ENCODE data around the gene PREX1. TPM values are rescaled to one million over a fixed set of nuclear protein-coding genes. Genes with fewer than 3 reads are reported as not detected.

Gene PREX1
- total RNA-seq, 1 donor from 2014 or later, result 68.2 TPM

- no peak for DNase-seq (ENCODE audit: low spot score)
- Mint-ChIP-seq H3K36me3 (ENCODE audit: low read depth) (no peaks in the 10 kb centered on the region), H3K9me3 (no peaks in the 10 kb centered on the region), H3K27me3 (ENCODE audit: insufficient read depth) (peaks cover 5% of the 10 kb centered on the region), H3K4me3 (no peak overlapping the region), H3K27ac (no peak overlapping the region), H3K4me1 (ENCODE audit: low read depth) (no peaks in the 10 kb centered on the region)
- intact Hi-C loops (cut with micrococcal nuclease), result no loop called here
Observed at GRCh38 chr20:48592107-48592940, 235.5 kb downstream of the PREX1 start.

- Mint-ChIP-seq H3K9me3 (no peaks in the 10 kb centered on the region), H3K4me3 (no peak overlapping the region), H3K36me3 (ENCODE audit: low read depth) (no peaks in the 10 kb centered on the region), H3K27me3 (ENCODE audit: insufficient read depth) (peaks cover 14% of the 10 kb centered on the region), H3K4me1 (ENCODE audit: low read depth) (no peaks in the 10 kb centered on the region), H3K27ac (no peak overlapping the region)
- DNase-seq (ENCODE audit: low spot score), result no peak
- intact Hi-C loops (cut with micrococcal nuclease), result no loop called here
Observed at GRCh38 chr20:48586730-48587129, 241.1 kb downstream of the PREX1 start.

GRCh38 chr20:48585061-48585870, 242.5 kb downstream of the PREX1 start:
- Mint-ChIP-seq H3K4me1 (ENCODE audit: low read depth) (no peaks in the 10 kb centered on the region), H3K27me3 (ENCODE audit: insufficient read depth) (peaks cover 13% of the 10 kb centered on the region), H3K4me3 (no peak overlapping the region), H3K9me3 (no peaks in the 10 kb centered on the region), H3K27ac (no peak overlapping the region), H3K36me3 (ENCODE audit: low read depth) (no peaks in the 10 kb centered on the region)
- intact Hi-C loops (cut with micrococcal nuclease), result no loop called here
- DNase-seq (ENCODE audit: low spot score), result no peak

GRCh38 chr20:48584391-48585060, 243.3 kb downstream of the PREX1 start:
- Mint-ChIP-seq H3K9me3 (no peaks in the 10 kb centered on the region), H3K27me3 (ENCODE audit: insufficient read depth) (peaks cover 13% of the 10 kb centered on the region), H3K4me3 (no peak overlapping the region), H3K36me3 (ENCODE audit: low read depth) (no peaks in the 10 kb centered on the region), H3K27ac (no peak overlapping the region), H3K4me1 (ENCODE audit: low read depth) (no peaks in the 10 kb centered on the region)
- intact Hi-C loops (cut with micrococcal nuclease), result no loop called here
- no peak for DNase-seq (ENCODE audit: low spot score)

GRCh38 chr20:48583801-48584200, 244.0 kb downstream of the PREX1 start:
- peaks cover 13% of the 10 kb centered on the region for H3K27me3 Mint-ChIP-seq (ENCODE audit: insufficient read depth)
- no peak overlapping the region for H3K27ac Mint-ChIP-seq
- H3K4me3 Mint-ChIP-seq, result no peak overlapping the region
- H3K36me3 Mint-ChIP-seq (ENCODE audit: low read depth), result no peaks in the 10 kb centered on the region
- intact Hi-C loops (cut with micrococcal nuclease), result no loop called here
- DNase-seq (ENCODE audit: low spot score), result no peak
- H3K9me3 Mint-ChIP-seq, result no peaks in the 10 kb centered on the region
- no peaks in the 10 kb centered on the region for H3K4me1 Mint-ChIP-seq (ENCODE audit: low read depth)

- intact Hi-C loops (cut with micrococcal nuclease), result no loop called here
Observed at GRCh38 chr20:48583171-48583570, 244.6 kb downstream of the PREX1 start.

GRCh38 chr20:48582673-48582985, 245.2 kb downstream of the PREX1 start:
- H3K27ac Mint-ChIP-seq, result no peak overlapping the region
- no peaks in the 10 kb centered on the region for H3K36me3 Mint-ChIP-seq (ENCODE audit: low read depth)
- H3K4me1 Mint-ChIP-seq (ENCODE audit: low read depth), result no peaks in the 10 kb centered on the region
- H3K27me3 Mint-ChIP-seq (ENCODE audit: insufficient read depth), result peaks cover 10% of the 10 kb centered on the region
- intact Hi-C loops (cut with micrococcal nuclease), result no loop called here
- H3K4me3 Mint-ChIP-seq, result no peak overlapping the region
- DNase-seq (ENCODE audit: low spot score), result no peak
- H3K9me3 Mint-ChIP-seq, result no peaks in the 10 kb centered on the region

More at GRCh38 chr20:48583171-48583570, 244.6 kb downstream of the PREX1 start:
- no peaks in the 10 kb centered on the region for H3K4me1 Mint-ChIP-seq (ENCODE audit: low read depth)
- no peak overlapping the region for H3K27ac Mint-ChIP-seq
- no peak for DNase-seq (ENCODE audit: low spot score)
- H3K36me3 Mint-ChIP-seq (ENCODE audit: low read depth), result no peaks in the 10 kb centered on the region
- H3K27me3 Mint-ChIP-seq (ENCODE audit: insufficient read depth), result peaks cover 10% of the 10 kb centered on the region
- H3K9me3 Mint-ChIP-seq, result no peaks in the 10 kb centered on the region
- no peak overlapping the region for H3K4me3 Mint-ChIP-seq

GRCh38 chr20:48581167-48581566, 246.6 kb downstream of the PREX1 start:
- no peak for DNase-seq (ENCODE audit: low spot score)
- Mint-ChIP-seq H3K4me3 (no peak overlapping the region), H3K4me1 (ENCODE audit: low read depth) (no peaks in the 10 kb centered on the region), H3K27me3 (ENCODE audit: insufficient read depth) (peaks cover 10% of the 10 kb centered on the region), H3K27ac (no peak overlapping the region), H3K9me3 (no peaks in the 10 kb centered on the region), H3K36me3 (ENCODE audit: low read depth) (no peaks in the 10 kb centered on the region)
- intact Hi-C loops (cut with micrococcal nuclease), result no loop called here

GRCh38 chr20:48578397-48579098, 249.3 kb downstream of the PREX1 start:
- Mint-ChIP-seq H3K27ac (no peak overlapping the region), H3K4me1 (ENCODE audit: low read depth) (no peaks in the 10 kb centered on the region), H3K4me3 (no peak overlapping the region), H3K27me3 (ENCODE audit: insufficient read depth) (peaks cover 6% of the 10 kb centered on the region), H3K9me3 (no peaks in the 10 kb centered on the region), H3K36me3 (ENCODE audit: low read depth) (no peaks in the 10 kb centered on the region)
- no peak for DNase-seq (ENCODE audit: low spot score)
- intact Hi-C loops (cut with micrococcal nuclease), result no loop called here

GRCh38 chr20:48577557-48577956, 250.2 kb downstream of the PREX1 start:
- Mint-ChIP-seq H3K36me3 (ENCODE audit: low read depth) (no peaks in the 10 kb centered on the region), H3K27me3 (ENCODE audit: insufficient read depth) (peaks cover 2% of the 10 kb centered on the region), H3K9me3 (no peaks in the 10 kb centered on the region), H3K4me1 (ENCODE audit: low read depth) (no peaks in the 10 kb centered on the region), H3K4me3 (no peak overlapping the region), H3K27ac (no peak overlapping the region)
- intact Hi-C loops (cut with micrococcal nuclease), result no loop called here
- no peak for DNase-seq (ENCODE audit: low spot score)

GRCh38 chr20:48574383-48574782, 253.4 kb downstream of the PREX1 start:
- Mint-ChIP-seq H3K4me3 (no peak overlapping the region), H3K9me3 (no peaks in the 10 kb centered on the region), H3K36me3 (ENCODE audit: low read depth) (no peaks in the 10 kb centered on the region), H3K4me1 (ENCODE audit: low read depth) (no peaks in the 10 kb centered on the region), H3K27ac (no peak overlapping the region), H3K27me3 (ENCODE audit: insufficient read depth) (no peaks in the 10 kb centered on the region)
- no peak for DNase-seq (ENCODE audit: low spot score)
- intact Hi-C loops (cut with micrococcal nuclease), result no loop called here
